PC-9 (cell line): Measurements from ENCODE around the gene OBI1. TPM values are rescaled to one million over a fixed set of nuclear protein-coding genes. Genes with fewer than 3 reads are reported as not detected.

Experiments
- BruUV-seq: library from RNA; stranded (reverse); fragments of 400-500 nt; replicated peaks from 2 replicates; lab custom pipeline; 2021; lab: Mats Ljungman, UMichigan
- CTCF ChIA-PET: fragments of 300-600 bp; sonication (Branson Sonifier 250); formaldehyde crosslinking; loops from one replicate; lab custom pipeline; 2022; ENCODE audit warnings: antibody characterized with exemption; lab: Charles Lee
- POLR2A ChIA-PET: fragments of 300-600 bp; sonication (Branson Sonifier 250); formaldehyde crosslinking; loops from one replicate; lab custom pipeline; 2022; ENCODE audit warnings: antibody characterized with exemption; ENCODE audit not compliant: unreplicated experiment; lab: Charles Lee
- DNase-seq, 2 experiments: peaks; one replicate each; pipeline versions ENCODE4 v3.0.0 to v3.0.0-alpha.2; 2015 to 2022; ENCODE audit warnings: mixed read lengths in 1 of 2
- H2AFZ ChIP-seq: fragments of 200-600 bp; sonication (generic); 2 replicates; pipeline ENCODE4 v1.8.1; 2017; ENCODE audit warnings: antibody characterized with exemption
- H3F3A ChIP-seq: fragments of 200-600 bp; sonication (generic); 2 replicates; pipeline ENCODE4 v1.8.1; 2017; ENCODE audit warnings: antibody characterized with exemption, mild to moderate bottlenecking, low read depth; ENCODE audit not compliant: insufficient read depth
- H3K27ac ChIP-seq: fragments of 200-600 bp; sonication (generic); 2 replicates; pipeline ENCODE4 v1.6.1; 2016; ENCODE audit warnings: mixed run types
- H3K27me3 ChIP-seq: fragments of 200-600 bp; sonication (generic); 2 replicates; pipeline ENCODE4 v1.6.1; 2016; ENCODE audit warnings: low read depth, mixed run types; ENCODE audit not compliant: insufficient read depth
- H3K36me3 ChIP-seq: fragments of 200-600 bp; sonication (generic); 2 replicates; pipeline ENCODE4 v1.6.1; 2016; ENCODE audit warnings: low read depth, mixed run types
- H3K4me1 ChIP-seq: fragments of 200-600 bp; sonication (generic); replicated peaks from 2 replicates; pipeline ENCODE4 v1.6.1; 2016; ENCODE audit warnings: mixed run types; ENCODE audit not compliant: insufficient read depth
- H3K4me2 ChIP-seq: fragments of 200-600 bp; sonication (generic); 2 replicates; pipeline ENCODE4 v1.6.1; 2017; ENCODE audit warnings: mixed run types
- H3K4me3 ChIP-seq: fragments of 200-600 bp; sonication (generic); 2 replicates; pipeline ENCODE4 v1.6.1; 2016; ENCODE audit warnings: mixed run types
- H3K79me2 ChIP-seq: fragments of 200-600 bp; sonication (generic); 2 replicates; pipeline ENCODE4 v1.6.1; 2017; ENCODE audit warnings: low read depth, mixed run types
- H3K9me2 ChIP-seq: fragments of 200-600 bp; sonication (generic); 2 replicates; pipeline ENCODE4 v1.8.1; 2017; ENCODE audit warnings: mild to moderate bottlenecking; ENCODE audit not compliant: insufficient read depth
- H3K9me3 ChIP-seq: fragments of 200-600 bp; sonication (generic); 2 replicates; pipeline ENCODE4 v1.8.1; 2016; ENCODE audit warnings: low read depth; ENCODE audit not compliant: insufficient read depth
- H4K20me1 ChIP-seq: fragments of 200-600 bp; sonication (generic); 2 replicates; pipeline ENCODE4 v1.8.1; 2017; ENCODE audit not compliant: insufficient read depth
- EZH2 ChIP-seq: fragments of 200-600 bp; sonication (generic); IDR thresholded peaks from 2 replicates; pipeline ENCODE4 v1.8.0; 2017; ENCODE audit warnings: antibody characterized with exemption, low read depth
- intact Hi-C: fragments of 100-400 bp; cut with micrococcal nuclease; formaldehyde crosslinking; loops from one replicate; pipeline ENCODE4 v1.10.0; 2022; ENCODE audit not compliant: unreplicated experiment
- total RNA-seq: library from RNA; stranded (reverse); gene quantifications from 2 replicates; pipeline ENCODE4 v1.2.3, GENCODE V29; 2021
- TF ChIP-seq, protein P1 (sequence below): fragments of 200-600 bp; sonication (generic); conservative IDR thresholded peaks from 2 replicates; pipeline ENCODE4 v1.6.1; 2017; ENCODE audit warnings: mixed run types, antibody characterized with exemption, mild to moderate bottlenecking, moderate library complexity

The OBI1 gene
- total RNA-seq, 1 experiment from 2014 or later = 11.9 TPM

GRCh38 chr13:78611040-78611439 is 47.9 kb downstream of the OBI1 start:
- Histone ChIP-seq H3K9me3 (no peaks in the 10 kb centered on the region), H3K9me2 (no peaks in the 10 kb centered on the region), H3K27ac (no peak overlapping the region), H3F3A (peaks cover 3% of the 10 kb centered on the region; the same call in 1 of the 2 replicates), H3K4me1 (no peaks in the 10 kb centered on the region), H2AFZ (no peak overlapping the region), H3K36me3 (no peaks in the 10 kb centered on the region), H4K20me1 (no peaks in the 10 kb centered on the region), H3K4me3 (no peak overlapping the region), H3K4me2 (no peak overlapping the region), H3K27me3 (no peaks in the 10 kb centered on the region), H3K79me2 (no peaks in the 10 kb centered on the region)
- POLR2A ChIA-PET = no interaction called here
- intact Hi-C loops = no loop called here
- CTCF ChIA-PET = no interaction called here
- TF ChIP-seq EZH2 = no peak
- TF ChIP-seq, protein P1, sequence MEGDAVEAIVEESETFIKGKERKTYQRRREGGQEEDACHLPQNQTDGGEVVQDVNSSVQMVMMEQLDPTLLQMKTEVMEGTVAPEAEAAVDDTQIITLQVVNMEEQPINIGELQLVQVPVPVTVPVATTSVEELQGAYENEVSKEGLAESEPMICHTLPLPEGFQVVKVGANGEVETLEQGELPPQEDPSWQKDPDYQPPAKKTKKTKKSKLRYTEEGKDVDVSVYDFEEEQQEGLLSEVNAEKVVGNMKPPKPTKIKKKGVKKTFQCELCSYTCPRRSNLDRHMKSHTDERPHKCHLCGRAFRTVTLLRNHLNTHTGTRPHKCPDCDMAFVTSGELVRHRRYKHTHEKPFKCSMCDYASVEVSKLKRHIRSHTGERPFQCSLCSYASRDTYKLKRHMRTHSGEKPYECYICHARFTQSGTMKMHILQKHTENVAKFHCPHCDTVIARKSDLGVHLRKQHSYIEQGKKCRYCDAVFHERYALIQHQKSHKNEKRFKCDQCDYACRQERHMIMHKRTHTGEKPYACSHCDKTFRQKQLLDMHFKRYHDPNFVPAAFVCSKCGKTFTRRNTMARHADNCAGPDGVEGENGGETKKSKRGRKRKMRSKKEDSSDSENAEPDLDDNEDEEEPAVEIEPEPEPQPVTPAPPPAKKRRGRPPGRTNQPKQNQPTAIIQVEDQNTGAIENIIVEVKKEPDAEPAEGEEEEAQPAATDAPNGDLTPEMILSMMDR = no peak
- DNase-seq = no peak
- no TSS peak for BruUV-seq

DNA sequence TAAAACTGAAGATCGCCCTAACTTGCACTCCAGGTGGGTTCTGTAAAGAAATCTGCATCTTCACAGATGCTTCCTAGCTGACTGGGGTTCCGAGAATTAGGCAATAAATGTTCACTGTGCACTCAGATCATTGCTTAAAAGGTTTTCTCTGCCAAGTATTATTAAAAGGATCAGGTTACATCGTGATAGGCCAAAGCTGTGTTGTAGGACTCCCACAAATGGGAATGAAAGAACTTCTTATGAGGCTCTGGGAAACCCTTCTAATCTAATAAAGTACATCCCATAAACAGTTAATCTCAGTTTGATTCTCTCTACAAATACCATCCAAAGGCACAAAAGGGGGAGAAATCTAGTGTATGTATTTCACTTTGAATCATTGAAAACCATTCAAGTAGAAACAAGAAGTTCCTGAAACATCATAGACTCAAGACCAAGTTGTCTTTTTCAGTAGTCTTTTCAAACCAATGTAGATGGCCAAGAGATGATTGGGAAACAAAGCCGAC is 48.5 kb downstream of the OBI1 start:
- no peak overlapping the region for H2AFZ ChIP-seq
- ChIA-PET CTCF (no interaction called here), POLR2A (no interaction called here)
- no peaks in the 10 kb centered on the region for H3K4me1 ChIP-seq
- intact Hi-C loops = no loop called here
- DNase-seq = no peak
- no peaks in the 10 kb centered on the region for H3K9me3 ChIP-seq
- no peaks in the 10 kb centered on the region for H3K27me3 ChIP-seq
- H3K9me2 ChIP-seq = no peaks in the 10 kb centered on the region
- H3K79me2 ChIP-seq = no peaks in the 10 kb centered on the region
- H3K4me3 ChIP-seq = no peak overlapping the region
- H3F3A ChIP-seq = peaks cover 3% of the 10 kb centered on the region; the same call in 1 of the 2 replicates
- H3K4me2 ChIP-seq = no peak overlapping the region
- no TSS peak for BruUV-seq
- H3K27ac ChIP-seq = no peak overlapping the region
- no peaks in the 10 kb centered on the region for H3K36me3 ChIP-seq
- H4K20me1 ChIP-seq = no peaks in the 10 kb centered on the region
- TF ChIP-seq EZH2 = no peak
- TF ChIP-seq, protein P1 = no peak

DNA sequence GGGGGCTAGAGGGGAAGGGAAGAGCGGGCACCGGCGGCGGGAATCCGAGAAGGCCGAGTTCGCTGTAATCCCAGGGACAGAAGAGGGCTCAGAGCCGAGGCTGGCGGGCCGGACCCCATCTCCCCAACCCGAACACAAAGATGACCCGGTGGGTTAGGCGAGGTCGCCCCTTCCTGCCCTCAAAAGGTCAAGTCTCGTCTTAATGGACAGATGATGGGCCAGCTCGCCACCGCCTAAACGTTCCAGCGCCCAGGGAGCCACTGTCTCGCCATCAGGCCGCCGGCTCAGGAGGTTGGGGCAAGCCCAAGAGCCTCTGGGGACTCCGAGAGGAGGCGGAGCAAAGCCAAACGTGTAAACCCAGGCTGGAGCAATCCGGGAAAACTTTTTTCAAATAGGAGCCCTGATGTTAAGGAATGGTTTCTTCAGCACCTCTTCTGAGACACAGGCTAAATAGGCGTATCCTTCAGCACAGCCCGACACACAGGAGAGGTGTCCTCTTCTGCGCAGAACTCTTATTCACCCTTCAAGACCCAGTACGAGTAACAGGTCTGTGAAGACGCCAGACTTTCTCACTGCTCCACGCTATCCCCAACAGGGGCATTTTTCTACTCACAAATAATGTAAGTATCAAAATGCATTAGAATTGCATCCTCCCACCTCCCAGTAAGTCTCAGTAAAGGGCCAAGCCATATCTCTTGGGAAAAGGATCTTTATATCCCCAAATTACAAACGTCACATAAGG is 49.3 kb downstream of the OBI1 start:
- Histone ChIP-seq H3K4me2 (no peak overlapping the region), H4K20me1 (no peaks in the 10 kb centered on the region), H3K4me3 (no peak overlapping the region), H3K27me3 (no peaks in the 10 kb centered on the region), H3K9me2 (no peaks in the 10 kb centered on the region), H2AFZ (no peak overlapping the region), H3K79me2 (no peaks in the 10 kb centered on the region), H3F3A (peaks cover 3% of the 10 kb centered on the region; the same call in 1 of the 2 replicates), H3K36me3 (no peaks in the 10 kb centered on the region), H3K27ac (no peak overlapping the region), H3K4me1 (no peaks in the 10 kb centered on the region), H3K9me3 (no peaks in the 10 kb centered on the region)
- POLR2A ChIA-PET = no interaction called here
- TSS peak; percentile 15 for BruUV-seq
- intact Hi-C loops = no loop called here
- DNase-seq = no peak
- CTCF ChIA-PET = no interaction called here
- TF ChIP-seq, protein P1 = no peak
- no peak for TF ChIP-seq EZH2
